NCI-H2081 (cell line): ENCODE data around the gene TMEM154.
A peak's percentile ranks its signal among the peaks of the same experiment; 100 is the strongest.

Source experiments
- DNase-seq, 2 experiments: peaks; one replicate each; lab custom pipeline; 2025; lab: John Stamatoyannopoulos, UW

TMEM154 gene

GRCh38 chr4:152591876-152592275 lies 87.9 kb downstream of the TMEM154 start:
- DNase-seq: no peak

- DNase-seq: peak in 1 of 2 experiments; percentile 40
These were observed 88.4 kb downstream of the TMEM154 start for GRCh38 chr4:152591396-152591795.

GRCh38 chr4:152590179-152591031 lies 89.4 kb downstream of the TMEM154 start:
- peak in 1 of 2 experiments; percentile 2 for DNase-seq

- DNase-seq: no peak
These were observed 90.9 kb downstream of the TMEM154 start for GRCh38 chr4:152588869-152589268.

- DNase-seq: no peak
These were observed 92.7 kb downstream of the TMEM154 start for GRCh38 chr4:152587127-152587526.

- no peak for DNase-seq
These were observed 93.1 kb downstream of the TMEM154 start for GRCh38 chr4:152586668-152587067.

GRCh38 chr4:152585023-152585441 lies 94.8 kb downstream of the TMEM154 start:
- DNase-seq: no peak

GRCh38 chr4:152581536-152582160 lies 98.1 kb downstream of the TMEM154 start:
- DNase-seq: no peak

GRCh38 chr4:152579916-152580315 lies 99.9 kb downstream of the TMEM154 start:
- no peak for DNase-seq

- no peak for DNase-seq
These were observed 100.6 kb downstream of the TMEM154 start for GRCh38 chr4:152579107-152579764.

- DNase-seq: no peak
These were observed 101.1 kb downstream of the TMEM154 start for GRCh38 chr4:152578670-152579069.

GRCh38 chr4:152577708-152578396 lies 101.9 kb downstream of the TMEM154 start:
- DNase-seq: no peak

- DNase-seq: no peak
These were observed 104.3 kb downstream of the TMEM154 start for GRCh38 chr4:152575533-152575932.

- no peak for DNase-seq
These were observed 105.9 kb downstream of the TMEM154 start for GRCh38 chr4:152573861-152574260.

GRCh38 chr4:152572417-152573086 lies 107.2 kb downstream of the TMEM154 start:
- DNase-seq: no peak

- no peak for DNase-seq
These were observed 108.0 kb downstream of the TMEM154 start for GRCh38 chr4:152571770-152572169.

GRCh38 chr4:152571296-152571695 lies 108.5 kb downstream of the TMEM154 start:
- DNase-seq: no peak
